NCI-H748 (cell line): ENCODE data around the gene DEFB128.

Experiments
- DNase-seq: peaks from one replicate; lab custom pipeline; 2025; ENCODE audit not compliant: unreplicated experiment; lab: John Stamatoyannopoulos, UW

The DEFB128 gene

DNA sequence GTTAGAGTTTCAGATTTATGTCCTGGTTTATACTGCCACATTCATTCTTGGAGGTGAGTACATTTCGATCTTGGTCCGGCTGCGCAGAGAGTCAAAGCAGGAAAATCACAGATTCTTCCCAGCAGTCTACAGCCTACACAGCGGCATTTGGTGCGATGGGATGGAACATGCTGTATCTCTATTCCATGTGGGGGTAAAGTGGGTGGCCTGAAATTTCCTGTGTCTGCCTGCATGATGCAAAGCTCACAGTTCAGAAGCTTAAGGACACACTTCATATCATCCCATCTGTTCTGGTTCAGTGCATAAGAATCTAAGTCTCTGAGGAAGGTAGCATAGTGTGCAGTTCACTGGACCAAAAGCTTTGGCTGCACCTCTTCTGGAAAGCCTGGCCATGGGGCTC is 32.4 kb downstream of the DEFB128 start, which contains the start of gene DEFB127:
DEFB127 (plus strand) TSS at position 301 of the 400 bp plus-strand sequence; CDS start at position 392, 91 bp downstream.
- no peak for DNase-seq

DNA sequence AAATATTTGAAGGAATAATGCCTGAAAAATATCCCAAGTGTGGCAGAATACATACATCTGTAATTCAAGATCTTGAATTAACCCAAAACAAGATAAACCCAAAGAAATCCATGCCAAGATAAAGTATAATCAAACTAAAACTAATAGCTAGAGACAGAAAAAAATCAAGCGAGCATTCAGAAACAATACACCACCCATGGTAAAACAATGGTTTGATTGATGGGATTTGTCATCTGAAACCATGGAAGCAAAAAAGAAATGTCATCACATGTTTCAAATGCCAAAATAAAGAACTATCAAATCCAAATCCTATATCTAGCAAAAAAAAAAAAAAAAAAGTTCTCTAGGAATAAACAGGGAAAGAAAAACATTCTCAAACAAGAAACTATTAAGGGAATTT is 37.4 kb downstream of the DEFB128 start:
- DNase-seq: no peak

DNA sequence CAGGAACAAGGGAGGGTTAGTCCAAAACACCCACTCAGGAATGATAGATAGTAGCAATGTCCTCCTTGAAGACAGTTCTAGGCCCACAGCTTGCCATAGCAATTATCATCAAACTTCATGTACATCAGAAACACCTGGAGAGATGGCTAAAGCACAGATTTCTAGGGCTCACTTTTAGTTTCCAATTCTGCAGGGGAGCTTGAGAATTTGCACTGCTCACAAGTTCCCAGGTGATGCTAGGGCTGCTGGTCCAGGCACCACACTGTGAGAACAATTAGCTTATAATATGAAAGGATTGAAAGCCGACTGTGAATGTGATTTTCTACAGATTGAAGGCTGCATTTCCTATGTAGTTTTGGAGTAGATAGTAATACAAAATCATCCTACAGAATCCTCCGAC is 43.6 kb downstream of the DEFB128 start:
- no peak for DNase-seq

DNA sequence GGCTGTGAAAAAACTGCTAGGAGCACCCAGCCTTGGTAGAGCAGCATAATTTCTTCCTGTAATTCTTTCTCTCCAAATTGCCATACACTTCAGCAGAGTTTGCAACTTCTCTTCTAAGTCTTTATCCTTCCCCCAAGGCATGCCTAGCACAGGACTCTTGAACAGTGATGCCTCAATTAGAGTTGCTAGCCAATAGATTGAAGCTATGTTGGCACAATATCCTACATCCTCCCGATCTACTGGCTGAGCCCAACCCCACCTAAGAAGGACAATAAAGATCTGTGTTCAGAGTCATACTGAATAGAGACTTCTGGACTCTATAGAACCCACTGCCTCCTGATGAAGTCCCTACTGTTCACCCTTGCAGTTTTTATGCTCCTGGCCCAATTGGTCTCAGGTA is 47.2 kb downstream of the DEFB128 start, which contains the start of gene DEFB126:
DEFB126 (plus strand) TSS at position 301 of the 400 bp plus-strand sequence; CDS start at position 340, 39 bp downstream.
- DNase-seq: no peak
